Heart left ventricle (tissue), 16 donors: ENCODE measurements around the gene LAYN. TPM values are rescaled to one million over a fixed set of nuclear protein-coding genes. Genes with fewer than 3 reads are reported as not detected.

ENCODE experiments used
- ATAC-seq, 4 donors: fragments of 200-7000 bp; cut with Tn5 transposase; one replicate each; pipeline ENCODE4 v1.9.1; 2020 to 2022; ENCODE audit warnings: moderate library complexity in 4 of 4, mild to moderate bottlenecking in 3 of 4, moderate number of reproducible peaks in 1 of 4
- DNase-seq, 5 donors: peaks; one replicate each; pipeline ENCODE4 v3.0.0-alpha.2; 2020
- H3K27ac ChIP-seq, 12 donors: fragments of 200-600 bp; sonication (generic) in 4 of 12; one replicate each; pipeline versions ENCODE4 v1.5.0 to v1.8.0; 2016 to 2022; ENCODE audit warnings: mild to moderate bottlenecking in 2 of 12
- H3K27me3 ChIP-seq, 9 donors: fragments of 200-600 bp; sonication (generic) in 2 of 9; one replicate each; pipeline versions ENCODE4 v1.5.1 to v1.8.0; 2016 to 2022; ENCODE audit warnings: mild to moderate bottlenecking in 3 of 9
- H3K36me3 ChIP-seq, 9 donors: fragments of 200-600 bp; sonication (generic) in 2 of 9; one replicate each; pipeline versions ENCODE4 v1.5.0 to v1.8.0; 2018 to 2022; ENCODE audit warnings: mild to moderate bottlenecking in 2 of 9
- H3K4me1 ChIP-seq, 12 donors: fragments of 200-600 bp; sonication (generic) in 4 of 12; one replicate each; pipeline versions ENCODE4 v1.5.0 to v1.8.0; 2016 to 2022; ENCODE audit warnings: mild to moderate bottlenecking in 3 of 12
- H3K4me3 ChIP-seq, 12 donors: fragments of 200-600 bp; sonication (generic) in 4 of 12; one replicate each; pipeline versions ENCODE4 v1.5.0 to v1.8.0; 2017 to 2022; ENCODE audit warnings: mild to moderate bottlenecking in 9 of 12, moderate library complexity in 4 of 12
- H3K9me3 ChIP-seq, 12 donors: fragments of 200-600 bp; sonication (generic) in 4 of 12; one replicate each; pipeline versions ENCODE4 v1.5.0 to v1.8.0; 2016 to 2022; ENCODE audit warnings: mild to moderate bottlenecking in 1 of 12
- CTCF ChIP-seq, 12 donors: fragments of 200-600 bp; sonication (generic) in 4 of 12; IDR thresholded peaks; one replicate each; pipeline versions ENCODE4 v1.5.0 to v1.8.0; 2018 to 2022; ENCODE audit warnings: antibody characterized with exemption in 12 of 12, mild to moderate bottlenecking in 5 of 12
- POLR2A ChIP-seq, 2 donors: fragments of 450-650 bp; IDR thresholded peaks; one replicate each; pipeline ENCODE4 v1.6.1; 2017; ENCODE audit warnings: antibody characterized with exemption in 2 of 2, mild to moderate bottlenecking in 2 of 2, moderate library complexity in 2 of 2
- WGBS, 4 donors: extraction: QIAGEN DNeasy Blood & Tissue Kit in 2 of 4; methylation state at CpG; one replicate each; pipeline versions ENCODE4 v1.1.5 to v1.1.7; 2013 to 2018; 5-methylcytosine and 5-hydroxymethylcytosine counted together
- intact Hi-C, 10 donors: fragments of 100-400 bp; cut with DNase I; formaldehyde crosslinking; loops; one replicate each; pipeline versions ENCODE4 v1.11.1 to v1.14.2; 2022
- polyA plus RNA-seq, 2 donors: library from polyadenylated mRNA; stranded (reverse); fragments of 200-250 nt; gene quantifications; one replicate each; pipeline ENCODE4 v1.2.3, GENCODE V29; 2013
- total RNA-seq, 9 donors: library from RNA; depleted of rRNA in 2 of 9; stranded (reverse); fragments of >200 nt in 2 of 9; fragmentation: NEBNext Ultra II Directional in 3 of 9; extraction: Animal tissue kit (Norgen Biotek cat#: 25700) in 3 of 9; gene quantifications; one replicate each; pipeline versions ENCODE4 v1.1.0 to v1.2.4, GENCODE V29; 2016 to 2023
- donor health status: ischemic (EF 13 %, LVEDD 7.1; RV severe dilation, severe dysfunction).
- donor health status: healthy with polysubstance abuse.
- donor health status: DM: no; HTN: yes; CAD: no.
- donor health status: DM: no; HTN: no; CAD: no.
- donor health status: ischemic (EF 25% LVEDD 6.9; RV normal size, moderate dysfunction).
- donor health status: ischemic (EF 25% LVEDD 5.7; RV mildly dilated, moderate dysfunction).
- donor health status: healthy.
- donor health status: DM: yes; HTN: yes; CAD: no.
- donor health status: ischemic (EF 35%, LVEDD 5.7; RV mildly dilated, moderate dysfunction).
- donor health status: nonischemic (EF 11% LVEDD 7.7; RV severe dilation, severe dysfunction).
- donor health status: DM: yes; HTN: yes; CAD: no.
- donor health status: PGD.
- donor health status: ischemic (EF 29% LVEDD 5.4; RV normal size, mild dysfunction).
- donor health status: nonischemic (EF 23%, LVEDD 6.1; RV moderate dilation, normal function).

The LAYN gene
- total and polyA plus RNA-seq, 11 donors: 1.2 to 6.9 (median 2.8) TPM

GRCh38 chr11:111521135-111521534 lies 19.4 kb upstream of the LAYN start:
- no peak for ATAC-seq
- TF ChIP-seq POLR2A (IDR thresholded peaks at IDR 0.05) (no peak), CTCF (IDR thresholded peaks at IDR 0.05) (no peak)
- Histone ChIP-seq H3K36me3 (no peaks in the 10 kb centered on the region), H3K4me1 (no peaks in the 10 kb centered on the region), H3K4me3 (no peak overlapping the region), H3K9me3 (no peaks in the 10 kb centered on the region), H3K27me3 (no peaks in the 10 kb centered on the region), H3K27ac (no peak overlapping the region)
- intact Hi-C loops: no loop called here
- 46 to 63% (median 54%) methylated on average over 2 of the region's 2 CpGs for WGBS, 4 donors
- DNase-seq: no peak

- no peaks in the 10 kb centered on the region for H3K4me1 ChIP-seq
- 83 to 87% (median 83%) methylated on average over 5 of the region's 5 CpGs for WGBS, 4 donors
- no peak overlapping the region for H3K4me3 ChIP-seq
- no peak for ATAC-seq
- DNase-seq: no peak
- H3K9me3 ChIP-seq: no peaks in the 10 kb centered on the region
- no peaks in the 10 kb centered on the region for H3K27me3 ChIP-seq
- no peaks in the 10 kb centered on the region for H3K36me3 ChIP-seq
- H3K27ac ChIP-seq: no peak overlapping the region
- intact Hi-C loops: no loop called here
- TF ChIP-seq POLR2A (IDR thresholded peaks at IDR 0.05) (no peak), CTCF (IDR thresholded peaks at IDR 0.05) (no peak)
These were observed 18.1 kb upstream of the LAYN start for GRCh38 chr11:111522426-111522825.

DNA sequence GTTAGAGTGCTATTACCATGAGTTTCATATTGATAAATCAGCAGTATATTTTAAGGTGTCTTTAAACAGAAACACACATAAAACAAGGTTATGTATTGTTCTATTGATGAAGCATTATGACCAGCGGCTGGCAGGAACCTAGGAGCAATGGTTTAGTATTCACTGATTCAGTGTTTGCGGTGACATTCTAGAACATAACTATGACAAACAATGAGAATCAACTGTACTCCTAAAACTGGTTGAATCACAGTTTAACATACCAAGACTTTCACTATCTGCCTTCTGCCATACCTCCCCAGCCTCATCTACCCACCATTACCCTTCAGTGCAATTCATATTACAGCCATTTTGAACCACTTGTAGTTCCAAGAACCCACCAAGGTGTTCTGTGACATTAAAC lies 17.2 kb upstream of the LAYN start:
- Histone ChIP-seq H3K9me3 (no peaks in the 10 kb centered on the region), H3K27ac (no peak overlapping the region), H3K4me3 (no peak overlapping the region), H3K36me3 (no peaks in the 10 kb centered on the region), H3K27me3 (no peaks in the 10 kb centered on the region), H3K4me1 (no peaks in the 10 kb centered on the region)
- WGBS, 4 donors: 95 to 99% (median 96%) methylated on average over 2 of the region's 2 CpGs
- no peak for DNase-seq
- no peak for ATAC-seq
- TF ChIP-seq POLR2A (IDR thresholded peaks at IDR 0.05) (no peak), CTCF (IDR thresholded peaks at IDR 0.05) (no peak)
- intact Hi-C loops: no loop called here

- no peak for ATAC-seq
- Histone ChIP-seq H3K27ac (no peak overlapping the region), H3K4me3 (no peak overlapping the region), H3K27me3 (no peaks in the 10 kb centered on the region), H3K4me1 (no peaks in the 10 kb centered on the region), H3K9me3 (no peaks in the 10 kb centered on the region), H3K36me3 (no peaks in the 10 kb centered on the region)
- TF ChIP-seq POLR2A (IDR thresholded peaks at IDR 0.05): no peak
- TF ChIP-seq CTCF (IDR thresholded peaks at IDR 0.05): no peak
- intact Hi-C loops: no loop called here
- WGBS, 4 donors: 40 to 72% (median 49%) methylated on average over 1 of the region's 1 CpG
- DNase-seq: no peak
These were observed 16.5 kb upstream of the LAYN start for GRCh38 chr11:111524056-111524455.
